Fibroblast of the aortic adventitia (primary cell): Measurements from ENCODE around the gene SH3BP1. TPM values are rescaled to one million over a fixed set of nuclear protein-coding genes. Genes with fewer than 3 reads are reported as not detected.

Source experiments
- DNase-seq: peaks from one replicate; pipeline ENCODE4 v3.0.0-alpha.2; 2010; ENCODE audit warnings: low read depth
- H3K4me3 ChIP-seq: 2 replicates; pipeline ENCODE4 v1.5.1; 2011; ENCODE audit warnings: low read depth, mild to moderate bottlenecking, control low read depth, low read length, moderate library complexity
- CTCF ChIP-seq: IDR thresholded peaks from 2 replicates; pipeline ENCODE4 v1.5.1; 2011; ENCODE audit warnings: mild to moderate bottlenecking, low read length, control low read depth, inconsistent platforms; ENCODE audit not compliant: insufficient read depth
- total RNA-seq: library from RNA; depleted of rRNA; stranded (reverse); fragments of >200 nt; gene quantifications from 2 replicates; pipeline ENCODE4 v1.2.3, GENCODE V29; 2012; ENCODE audit warnings: low replicate concordance

Gene SH3BP1
- total RNA-seq, 1 donor = 4.6 TPM

- no peak overlapping the region for H3K4me3 ChIP-seq
- no peak for TF ChIP-seq CTCF
- no peak for DNase-seq
These were observed 22.0 kb upstream of the SH3BP1 start for GRCh38 chr22:37617431-37617830.

- no peak overlapping the region for H3K4me3 ChIP-seq
- DNase-seq = no peak
- no peak for TF ChIP-seq CTCF
These were observed 21.3 kb upstream of the SH3BP1 start for GRCh38 chr22:37618072-37618656.

- no peak for TF ChIP-seq CTCF
- DNase-seq = no peak
- no peak overlapping the region for H3K4me3 ChIP-seq
These were observed 20.8 kb upstream of the SH3BP1 start for GRCh38 chr22:37618674-37619073.

- no peak for DNase-seq
- no peak overlapping the region for H3K4me3 ChIP-seq
- no peak for TF ChIP-seq CTCF
These were observed 19.5 kb upstream of the SH3BP1 start for GRCh38 chr22:37619991-37620390.

- TF ChIP-seq CTCF = no peak
- DNase-seq = no peak
These were observed 18.1 kb upstream of the SH3BP1 start for GRCh38 chr22:37621352-37621860.

GRCh38 chr22:37623075-37624016, 16.1 kb upstream of the SH3BP1 start:
- no peak overlapping the region for H3K4me3 ChIP-seq
- DNase-seq = peak; percentile 57
- peak; percentile 78 for TF ChIP-seq CTCF

More at GRCh38 chr22:37621352-37621860, 18.1 kb upstream of the SH3BP1 start:
- H3K4me3 ChIP-seq = no peak overlapping the region
